GM12878 (cell line): ENCODE data around the gene METTL2B. TPM values are rescaled to one million over a fixed set of nuclear protein-coding genes. Genes with fewer than 3 reads are reported as not detected.
"Not testable (repeated sequence)": the region's sequence is repeated elsewhere in the genome, so short reads cannot be mapped to it uniquely, and the experiment has no call there.

Source experiments
- ATAC-seq: fragments of 200-7000 bp; cut with Tn5 transposase; 3 replicates; pipeline ENCODE4 v1.9.1; 2020; ENCODE audit warnings: mild to moderate bottlenecking, moderate library complexity
- BruUV-seq: library from RNA; stranded (reverse); fragments of 400-500 nt; replicated peaks from 2 replicates; lab custom pipeline; 2021; lab: Mats Ljungman, UMichigan
- CTCF ChIA-PET: fragments of 300-600 bp; sonication (Branson Sonifier 250); formaldehyde crosslinking; extraction: SDS; loops from one replicate; lab custom pipeline; 2021; ENCODE audit warnings: inconsistent platforms; lab: Yijun Ruan, JAX
- POLR2A ChIA-PET: fragments of 350-600 bp; formaldehyde crosslinking; extraction: SDS; loops from one replicate; lab custom pipeline; 2021; ENCODE audit warnings: inconsistent platforms; lab: Charles Lee
- RAD21 ChIA-PET: fragments of 300-600 bp; sonication (Branson Sonifier 250); formaldehyde crosslinking; loops from one replicate; lab custom pipeline; 2023; ENCODE audit warnings: antibody characterized with exemption; ENCODE audit not compliant: unreplicated experiment; lab: Charles Lee
- SMC1A ChIA-PET: fragments of 300-600 bp; sonication (Branson Sonifier 250); formaldehyde crosslinking; loops from one replicate; lab custom pipeline; 2023; ENCODE audit not compliant: unreplicated experiment, uncharacterized antibody; lab: Charles Lee
- DNase-seq: peaks from one replicate; pipeline ENCODE4 v3.0.0-alpha.2; 2011; ENCODE audit warnings: low read depth, low spot score
- FAIRE-seq: peaks from 3 replicates; lab custom pipeline; 2011; peaks lifted over from hg19 to GRCh38; lab: Jason Lieb, UNC
- H2AFZ ChIP-seq: 2 replicates; pipeline ENCODE4 v1.6.0; 2011; ENCODE audit warnings: low read depth, low read length, control low read depth; ENCODE audit not compliant: control insufficient read depth
- H3K27ac ChIP-seq: 2 replicates; pipeline ENCODE4 v1.5.1; 2011; ENCODE audit warnings: control low read depth; ENCODE audit not compliant: control insufficient read depth, insufficient read depth
- H3K27me3 ChIP-seq, 2 experiments: replicated peaks in 1 of 2; 2 replicates each; pipeline versions ENCODE4 v1.6.0 to v1.6.1; 2011; ENCODE audit warnings: low read length in 1 of 2; ENCODE audit not compliant: control insufficient read depth in 2 of 2, insufficient read depth in 2 of 2
- H3K36me3 ChIP-seq, 2 experiments: 2 replicates each; pipeline ENCODE4 v1.5.1; 2011; ENCODE audit warnings: low read length in 1 of 2; ENCODE audit not compliant: control insufficient read depth in 2 of 2, insufficient read depth in 2 of 2
- H3K4me1 ChIP-seq: 2 replicates; pipeline ENCODE4 v1.6.1; 2011; ENCODE audit warnings: mild to moderate bottlenecking, low read length, moderate library complexity, mixed read lengths; ENCODE audit not compliant: control insufficient read depth, insufficient read depth
- H3K4me2 ChIP-seq: 2 replicates; pipeline ENCODE4 v1.6.0; 2011; ENCODE audit warnings: control low read depth; ENCODE audit not compliant: control insufficient read depth, insufficient read depth
- H3K4me3 ChIP-seq: fragments of 200-600 bp; sonication (generic); 2 replicates; pipeline ENCODE4 v1.5.1; 2016
- H3K79me2 ChIP-seq: 2 replicates; pipeline ENCODE4 v1.6.0; 2011; ENCODE audit warnings: low read length; ENCODE audit not compliant: control insufficient read depth, insufficient read depth
- H3K9ac ChIP-seq: 2 replicates; pipeline ENCODE4 v1.8.0; 2011; ENCODE audit warnings: low read length, control low read depth, mixed read lengths; ENCODE audit not compliant: control insufficient read depth, insufficient read depth
- H3K9me3 ChIP-seq: replicated peaks from 3 replicates; pipeline ENCODE4 v1.5.1; 2011; ENCODE audit warnings: mild to moderate bottlenecking, low read length; ENCODE audit not compliant: control insufficient read depth, insufficient read depth
- H4K20me1 ChIP-seq: 2 replicates; pipeline ENCODE4 v1.6.0; 2011; ENCODE audit not compliant: control insufficient read depth, insufficient read depth
- BACH1 ChIP-seq: fragments of 450-650 bp; IDR thresholded peaks from 2 replicates; pipeline ENCODE4 v1.6.1; 2017; ENCODE audit warnings: mild to moderate bottlenecking, borderline replicate concordance
- BHLHE40 ChIP-seq, 2 experiments: fragments of 450-650 bp in 1 of 2; IDR thresholded peaks; 2 replicates each; pipeline ENCODE4 v1.6.1; 2011 to 2017; ENCODE audit warnings: low read depth in 2 of 2, borderline replicate concordance in 1 of 2, improper control_type of control experiment in 1 of 2, low read length in 1 of 2, mild to moderate bottlenecking in 1 of 2
- CHD2 ChIP-seq: IDR thresholded peaks from 2 replicates; pipeline ENCODE4 v1.6.1; 2011; ENCODE audit warnings: low read depth, low read length, improper control_type of control experiment, borderline replicate concordance
- CREB1 ChIP-seq: IDR thresholded peaks from 2 replicates; pipeline ENCODE4 v1.6.1; 2012; ENCODE audit warnings: low read depth, mild to moderate bottlenecking, inconsistent platforms
- IKZF1 ChIP-seq: fragments of 450-650 bp; conservative IDR thresholded peaks from 2 replicates; pipeline ENCODE4 v1.6.1; 2017; ENCODE audit warnings: antibody characterized with exemption, mild to moderate bottlenecking
- LARP7 ChIP-seq: fragments of 450-650 bp; IDR thresholded peaks from 2 replicates; pipeline ENCODE4 v1.6.1; 2017; ENCODE audit warnings: mild to moderate bottlenecking
- NR2F1 ChIP-seq: fragments of 450-650 bp; conservative IDR thresholded peaks from 2 replicates; pipeline ENCODE4 v1.6.1; 2017; ENCODE audit warnings: mild to moderate bottlenecking
- SMARCA5 ChIP-seq: fragments of 450-650 bp; IDR thresholded peaks from 2 replicates; pipeline ENCODE4 v1.6.1; 2017; ENCODE audit warnings: mild to moderate bottlenecking
- SP1 ChIP-seq: IDR thresholded peaks from one replicate; pipeline ENCODE4 v1.6.1; 2011; ENCODE audit warnings: low read depth, low read length
- TAF1 ChIP-seq: IDR thresholded peaks from 2 replicates; pipeline ENCODE4 v1.6.1; 2011; ENCODE audit warnings: mild to moderate bottlenecking, low read depth, low read length, borderline replicate concordance
- TCF12 ChIP-seq: IDR thresholded peaks from 2 replicates; pipeline ENCODE4 v1.6.1; 2011; ENCODE audit warnings: low read depth, mild to moderate bottlenecking, low read length
- ZSCAN29 ChIP-seq: fragments of 450-650 bp; IDR thresholded peaks from 2 replicates; pipeline ENCODE4 v1.6.1; 2017; ENCODE audit warnings: mild to moderate bottlenecking, moderate library complexity
- WGBS: methylation state at CpG from one replicate; pipeline ENCODE4 v1.1.6; 2016; ENCODE audit warnings: low lambda C conversion rate; ENCODE audit not compliant: insufficient replicate concordance, insufficient coverage; ENCODE audit errors: missing lambda C conversion rate; 5-methylcytosine and 5-hydroxymethylcytosine counted together
- in situ Hi-C: fragments of 300-500 bp; cut with MboI; formaldehyde crosslinking; loops from 9 replicates; pipeline ENCODE4 v1.14.3; 2018; ENCODE audit warnings: mixed read lengths
- intact Hi-C: fragments of 100-400 bp; cut with micrococcal nuclease; formaldehyde crosslinking; loops from one replicate; pipeline ENCODE4 v1.14.2; 2022; ENCODE audit not compliant: unreplicated experiment
- polyA plus RNA-seq, 11 experiments: library from polyadenylated mRNA; depleted of rRNA in 4 of 11; unstranded in 6 of 11; stranded (reverse) in 5 of 11; fragments of >200 nt; fragmentation: Nextera tagmentation in 4 of 11; fragmentation: Illumina TruSeq in 1 of 11; extraction: Ambion mirVana in 4 of 11; extraction: Trizol in 1 of 11; gene quantifications; 1 replicate in 1 of 11; 2 replicates in 10 of 11; pipeline versions ENCODE4 v1.2.1 to v1.2.3, GENCODE V29; 2011 to 2016; ENCODE audit warnings: inconsistent platforms in 2 of 11, missing spikeins in 2 of 11, low read depth in 1 of 11
- total RNA-seq, 4 experiments: library from RNA; depleted of rRNA in 3 of 4; stranded (reverse); fragments of >200 nt in 3 of 4; fragmentation: Illumina TruSeq in 1 of 4; extraction: Trizol in 1 of 4; gene quantifications; 2 replicates each; pipeline versions ENCODE4 v1.2.1 to v1.2.3, GENCODE V29; 2013 to 2021
- TF ChIP-seq, protein P1 (sequence below): fragments of 450-650 bp; conservative IDR thresholded peaks from 2 replicates; pipeline ENCODE4 v1.6.1; 2017; ENCODE audit warnings: mild to moderate bottlenecking, moderate library complexity

The METTL2B gene
- total and polyA plus RNA-seq, 10 of the 15 experiments (the other 5 are each of a cell fraction or from before 2014, with no cell fraction given), result 18.9 to 48.4 (median 37.3) TPM

DNA sequence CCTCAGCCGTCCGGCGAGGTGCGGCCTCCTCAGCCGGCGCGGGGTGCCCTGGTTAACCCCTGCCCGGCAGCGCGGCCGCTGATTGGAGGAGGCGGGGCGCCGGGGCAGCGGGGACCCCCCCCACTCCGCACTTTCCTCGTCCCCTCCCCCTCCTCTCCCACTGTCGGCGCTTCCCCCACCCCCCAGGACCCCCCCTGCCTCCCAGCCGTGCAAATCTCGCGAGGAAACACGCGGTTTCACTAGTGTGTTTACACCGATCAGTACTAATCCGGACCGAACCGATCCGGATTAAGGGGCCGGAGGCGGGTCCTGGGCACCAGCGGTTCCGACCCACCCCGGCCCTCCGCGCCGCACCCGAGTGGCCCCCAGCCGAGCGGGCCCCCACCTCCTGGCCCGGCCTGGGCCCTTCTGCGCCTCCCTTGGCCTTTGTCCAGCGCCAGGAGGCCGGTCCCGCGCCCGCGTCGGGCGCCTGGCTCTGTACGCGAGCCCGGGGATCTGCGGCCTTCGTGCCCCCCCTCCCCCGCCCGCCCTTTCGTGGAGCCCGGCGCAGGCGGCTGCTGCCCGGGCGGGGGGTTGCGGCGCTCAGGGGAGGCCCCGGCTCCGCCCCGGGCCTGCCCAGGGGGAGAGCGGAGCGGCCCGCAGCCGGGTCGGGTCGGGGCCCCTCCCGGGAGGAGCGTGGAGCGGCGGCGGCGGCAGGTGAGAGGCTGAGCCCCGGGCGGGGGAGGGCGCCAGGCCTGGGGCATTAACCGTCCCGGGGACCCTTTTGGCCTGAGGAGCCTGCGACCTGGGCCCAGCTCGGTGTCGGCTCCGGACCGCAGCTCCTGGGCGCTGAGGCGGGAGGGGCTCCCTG lies 54.8 kb downstream of the METTL2B start:
- BruUV-seq, H3K9me3 ChIP-seq, H3K36me3 ChIP-seq, SMC1A ChIA-PET, RAD21 ChIA-PET, POLR2A ChIA-PET, H3K27me3 ChIP-seq, FAIRE-seq, H3K4me1 ChIP-seq, CTCF ChIA-PET, in situ Hi-C loops, H4K20me1 ChIP-seq: not testable (repeated sequence)
- H3K4me2 ChIP-seq, result 0 out of 2 replicates have a peak overlapping the region, but pooled peaks have one; percentile 9
- WGBS, result under 1% methylated on average over 37 of the region's 92 CpGs
- H2AFZ ChIP-seq, result peak overlapping the region; percentile 58
- intact Hi-C loops, result loop anchor here (5.0 kb wide), 1 partner anchor 54 kb away; the partner anchor contains the start of gene METTL2B
- TF ChIP-seq NR2F1, result peak; percentile 54; the same call in 1 of the 2 replicates
- TF ChIP-seq, protein P1, sequence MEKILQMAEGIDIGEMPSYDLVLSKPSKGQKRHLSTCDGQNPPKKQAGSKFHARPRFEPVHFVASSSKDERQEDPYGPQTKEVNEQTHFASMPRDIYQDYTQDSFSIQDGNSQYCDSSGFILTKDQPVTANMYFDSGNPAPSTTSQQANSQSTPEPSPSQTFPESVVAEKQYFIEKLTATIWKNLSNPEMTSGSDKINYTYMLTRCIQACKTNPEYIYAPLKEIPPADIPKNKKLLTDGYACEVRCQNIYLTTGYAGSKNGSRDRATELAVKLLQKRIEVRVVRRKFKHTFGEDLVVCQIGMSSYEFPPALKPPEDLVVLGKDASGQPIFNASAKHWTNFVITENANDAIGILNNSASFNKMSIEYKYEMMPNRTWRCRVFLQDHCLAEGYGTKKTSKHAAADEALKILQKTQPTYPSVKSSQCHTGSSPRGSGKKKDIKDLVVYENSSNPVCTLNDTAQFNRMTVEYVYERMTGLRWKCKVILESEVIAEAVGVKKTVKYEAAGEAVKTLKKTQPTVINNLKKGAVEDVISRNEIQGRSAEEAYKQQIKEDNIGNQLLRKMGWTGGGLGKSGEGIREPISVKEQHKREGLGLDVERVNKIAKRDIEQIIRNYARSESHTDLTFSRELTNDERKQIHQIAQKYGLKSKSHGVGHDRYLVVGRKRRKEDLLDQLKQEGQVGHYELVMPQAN, result peak; percentile 77
- TF ChIP-seq SMARCA5, result peak; percentile 54; the same call in 1 of the 2 replicates
- peak; percentile 64; the same call in 1 of the 2 replicates for TF ChIP-seq BACH1
- peak in 1 of 2 experiments; percentile 29; a peak in 1 of 4 replicates for TF ChIP-seq BHLHE40 (IDR thresholded peaks at IDR 0.05; ENCODE audit: borderline replicate concordance in 1 of 2, low read depth in 2 of 2, low read length in 1 of 2)
- TF ChIP-seq CHD2, result peak; percentile 79
- peak; percentile 10 for TF ChIP-seq SP1
- peak; percentile 61; the same call in 1 of the 2 replicates for TF ChIP-seq LARP7
- peak; percentile 18; the same call in 1 of the 2 replicates for TF ChIP-seq CREB1
- peak; percentile 99 for TF ChIP-seq ZSCAN29
- TF ChIP-seq TAF1, result peak; percentile 32; the same call in 1 of the 2 replicates
- 0 out of 2 replicates have a peak, but pooled peaks have one; percentile 21 for TF ChIP-seq TCF12
- peak; percentile 34 for TF ChIP-seq IKZF1
- H3K79me2 ChIP-seq, result peaks cover 33% of the 10 kb centered on the region
- H3K27ac ChIP-seq, result peak overlapping the region; percentile 62
- H3K4me3 ChIP-seq, result peak overlapping the region; percentile 70; the same call in 1 of the 2 replicates
- peak overlapping the region; percentile 88 for H3K9ac ChIP-seq
- ATAC-seq, result peak; percentile 86
- peak; percentile 21 for DNase-seq
